SU-DHL-6 (cell line): ENCODE data around the gene GPAM.

Experiments
- H2AFZ ChIP-seq: fragments of 200-600 bp; sonication (generic); 2 replicates; pipeline ENCODE4 v1.6.1; 2014; ENCODE audit warnings: low read depth, mild to moderate bottlenecking, moderate library complexity, mixed read lengths, antibody characterized with exemption, low read length; ENCODE audit not compliant: severe bottlenecking
- H3F3A ChIP-seq: fragments of 200-600 bp; shearing (Covaris generic); 2 replicates; pipeline ENCODE4 v1.6.0; 2016; ENCODE audit warnings: antibody characterized with exemption, mild to moderate bottlenecking; ENCODE audit not compliant: insufficient read depth
- H3K27ac ChIP-seq: fragments of 200-600 bp; sonication (generic); 2 replicates; pipeline ENCODE4 v1.5.1; 2016; ENCODE audit warnings: low read depth, mild to moderate bottlenecking, low read length, moderate library complexity, mixed read lengths
- H3K27me3 ChIP-seq: fragments of 200-600 bp; sonication (generic), shearing (Covaris generic); 2 replicates; pipeline ENCODE4 v1.6.0; 2014; ENCODE audit warnings: mild to moderate bottlenecking, low read length
- H3K36me3 ChIP-seq: fragments of 200-600 bp; sonication (generic); 2 replicates; pipeline ENCODE4 v1.6.1; 2014; ENCODE audit warnings: mild to moderate bottlenecking, low read length, mixed read lengths
- H3K4me2 ChIP-seq: fragments of 300-600, 200-600 bp; shearing (Covaris generic), sonication (generic); 2 replicates; pipeline ENCODE4 v1.6.0; 2014; ENCODE audit warnings: low read length, low read depth, mild to moderate bottlenecking; ENCODE audit not compliant: poor library complexity, severe bottlenecking
- H3K4me3 ChIP-seq: fragments of 200-600 bp; sonication (generic); 2 replicates; pipeline ENCODE4 v1.5.1; 2014; ENCODE audit warnings: antibody characterized with exemption, low read length, mild to moderate bottlenecking, mixed read lengths; ENCODE audit not compliant: insufficient read depth, poor library complexity, severe bottlenecking
- H3K79me2 ChIP-seq: fragments of 200-600 bp; sonication (generic); 2 replicates; pipeline ENCODE4 v1.6.1; 2014; ENCODE audit warnings: mild to moderate bottlenecking, low read length, moderate library complexity; ENCODE audit not compliant: insufficient read depth
- H3K9ac ChIP-seq: fragments of 200-600 bp; sonication (generic); 2 replicates; pipeline ENCODE4 v1.7.0; 2014; ENCODE audit warnings: mild to moderate bottlenecking, low read length
- H3K9me2 ChIP-seq: fragments of 200-600 bp; sonication (generic); replicated peaks from 2 replicates; pipeline ENCODE4 v1.6.1; 2014; ENCODE audit warnings: low read length; ENCODE audit not compliant: insufficient read depth
- H3K9me3 ChIP-seq: fragments of 200-600 bp; sonication (generic); 2 replicates; pipeline ENCODE4 v1.6.1; 2014; ENCODE audit warnings: low read length, mixed read lengths; ENCODE audit not compliant: insufficient read depth
- H4K20me1 ChIP-seq: fragments of 200-600 bp; sonication (generic); 2 replicates; pipeline ENCODE4 v1.6.1; 2014; ENCODE audit warnings: low read depth, mild to moderate bottlenecking, antibody characterized with exemption, low read length, moderate library complexity, mixed read lengths
- CTCF ChIP-seq: fragments of 200-600 bp; sonication (generic); IDR thresholded peaks from one replicate; pipeline ENCODE4 v1.5.1; 2017; ENCODE audit warnings: antibody characterized with exemption, mild to moderate bottlenecking, low read length, moderate library complexity; ENCODE audit not compliant: insufficient read depth, poor library complexity, severe bottlenecking
- EZH2phosphoT487 ChIP-seq: fragments of 200-600 bp; sonication (generic), shearing (Covaris generic); conservative IDR thresholded peaks from 2 replicates; pipeline ENCODE4 v1.6.1; 2018; ENCODE audit warnings: mild to moderate bottlenecking, antibody characterized with exemption, low read length, moderate library complexity, mixed read lengths

The GPAM gene

GRCh38 chr10:112215342-112215774 is 31.8 kb upstream of the GPAM start:
- H3K9me2 ChIP-seq: no peaks in the 10 kb centered on the region
- H3K4me2 ChIP-seq: no peak overlapping the region
- H3K27me3 ChIP-seq: 0 out of 2 replicates have a peak, but pooled peaks cover 3% of the 10 kb centered on the region
- H3K9ac ChIP-seq: no peak overlapping the region
- H3F3A ChIP-seq: no peaks in the 10 kb centered on the region
- peaks cover 5% of the 10 kb centered on the region; the same call in 1 of the 2 replicates for H3K9me3 ChIP-seq
- no peak overlapping the region for H2AFZ ChIP-seq
- no peak overlapping the region for H3K4me3 ChIP-seq
- H4K20me1 ChIP-seq: no peaks in the 10 kb centered on the region
- no peak overlapping the region for H3K27ac ChIP-seq
- H3K36me3 ChIP-seq: no peaks in the 10 kb centered on the region
- H3K79me2 ChIP-seq: no peaks in the 10 kb centered on the region
- TF ChIP-seq CTCF: no peak
- TF ChIP-seq EZH2phosphoT487: no peak

GRCh38 chr10:112214298-112214926 is 30.8 kb upstream of the GPAM start:
- no peak overlapping the region for H2AFZ ChIP-seq
- H3K27me3 ChIP-seq: 0 out of 2 replicates have a peak, but pooled peaks cover 3% of the 10 kb centered on the region
- no peaks in the 10 kb centered on the region for H3K79me2 ChIP-seq
- no peak overlapping the region for H3K27ac ChIP-seq
- H3K4me3 ChIP-seq: no peak overlapping the region
- no peak overlapping the region for H3K9ac ChIP-seq
- H3F3A ChIP-seq: no peaks in the 10 kb centered on the region
- no peaks in the 10 kb centered on the region for H4K20me1 ChIP-seq
- H3K9me2 ChIP-seq: no peaks in the 10 kb centered on the region
- no peak overlapping the region for H3K4me2 ChIP-seq
- H3K9me3 ChIP-seq: no peaks in the 10 kb centered on the region
- no peak for TF ChIP-seq EZH2phosphoT487
- TF ChIP-seq CTCF: no peak
- no peaks in the 10 kb centered on the region for H3K36me3 ChIP-seq

GRCh38 chr10:112213836-112214235 is 30.3 kb upstream of the GPAM start:
- TF ChIP-seq CTCF: no peak
- no peak for TF ChIP-seq EZH2phosphoT487
- Histone ChIP-seq H4K20me1 (no peaks in the 10 kb centered on the region), H3K4me3 (no peak overlapping the region), H3K9ac (no peak overlapping the region), H3F3A (no peaks in the 10 kb centered on the region), H3K36me3 (no peaks in the 10 kb centered on the region), H3K9me3 (no peaks in the 10 kb centered on the region), H3K4me2 (no peak overlapping the region), H3K27me3 (0 out of 2 replicates have a peak, but pooled peaks cover 3% of the 10 kb centered on the region), H3K79me2 (no peaks in the 10 kb centered on the region), H2AFZ (no peak overlapping the region), H3K9me2 (no peaks in the 10 kb centered on the region), H3K27ac (no peak overlapping the region)
